ENCODE results near the gene SNCB. TPM values are rescaled to one million over a fixed set of nuclear protein-coding genes. Genes with fewer than 3 reads are reported as not detected.

SNCB gene
- total and polyA plus RNA-seq, 2 donors from 2014 or later: not detected

DNA sequence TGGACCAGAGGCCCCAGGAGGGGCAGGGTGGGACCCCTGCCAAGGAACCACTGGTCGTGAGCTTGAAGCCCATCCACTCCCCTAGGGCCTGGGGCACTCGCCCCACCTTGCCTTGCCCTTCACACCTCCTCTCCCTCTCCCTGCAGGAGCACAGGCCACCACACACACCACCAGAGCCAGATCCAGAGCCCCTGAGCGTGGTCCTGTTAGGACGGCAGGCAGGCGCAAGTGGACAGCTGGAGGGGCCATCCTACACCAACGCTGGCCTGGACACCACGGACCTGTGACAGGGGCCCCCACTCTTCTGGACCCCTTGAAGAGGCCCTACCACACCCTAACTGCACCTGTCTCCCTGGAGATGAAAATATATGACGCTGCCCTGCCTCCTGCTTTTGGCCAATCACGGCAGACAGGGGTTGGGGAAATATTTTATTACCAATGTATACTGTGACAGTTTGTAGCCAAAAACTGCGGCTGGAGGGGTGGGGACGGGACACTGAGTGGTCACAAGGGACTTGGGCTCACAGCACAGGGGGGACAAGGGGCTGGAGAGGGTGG, 34.9 kb downstream of the SNCB start:
- intact Hi-C loops (cut with DNase I): no loop called here
- Histone ChIP-seq H3K9me3 (ENCODE audit: control insufficient read depth in 2 of 3, insufficient read depth in 1 of 3, low read length in 3 of 3) (peaks cover 0 to 3% (median 0%) of the 10 kb centered on the region in 3 donors), H3K9ac (ENCODE audit: low read length in 3 of 3) (no peak overlapping the region), H3K4me1 (ENCODE audit: control insufficient read depth in 2 of 3, insufficient read depth in 2 of 3, low read depth in 1 of 3, low read length in 3 of 3) (peaks cover 0 to 4% (median 0%) of the 10 kb centered on the region in 3 donors), H3K27me3 (ENCODE audit: control insufficient read depth, insufficient read depth, low read length) (no peaks in the 10 kb centered on the region), H3K4me3 (ENCODE audit: low read length in 3 of 3) (no peak overlapping the region), H3K27ac (ENCODE audit: low read depth in 2 of 2, low read length in 2 of 2) (no peak overlapping the region), H3K36me3 (ENCODE audit: control insufficient read depth in 2 of 3, insufficient read depth in 3 of 3, low read length in 3 of 3) (no peaks in the 10 kb centered on the region)
- FAIRE-seq (no peak), DNase-seq (no peak)
- TF ChIP-seq, protein P1, sequence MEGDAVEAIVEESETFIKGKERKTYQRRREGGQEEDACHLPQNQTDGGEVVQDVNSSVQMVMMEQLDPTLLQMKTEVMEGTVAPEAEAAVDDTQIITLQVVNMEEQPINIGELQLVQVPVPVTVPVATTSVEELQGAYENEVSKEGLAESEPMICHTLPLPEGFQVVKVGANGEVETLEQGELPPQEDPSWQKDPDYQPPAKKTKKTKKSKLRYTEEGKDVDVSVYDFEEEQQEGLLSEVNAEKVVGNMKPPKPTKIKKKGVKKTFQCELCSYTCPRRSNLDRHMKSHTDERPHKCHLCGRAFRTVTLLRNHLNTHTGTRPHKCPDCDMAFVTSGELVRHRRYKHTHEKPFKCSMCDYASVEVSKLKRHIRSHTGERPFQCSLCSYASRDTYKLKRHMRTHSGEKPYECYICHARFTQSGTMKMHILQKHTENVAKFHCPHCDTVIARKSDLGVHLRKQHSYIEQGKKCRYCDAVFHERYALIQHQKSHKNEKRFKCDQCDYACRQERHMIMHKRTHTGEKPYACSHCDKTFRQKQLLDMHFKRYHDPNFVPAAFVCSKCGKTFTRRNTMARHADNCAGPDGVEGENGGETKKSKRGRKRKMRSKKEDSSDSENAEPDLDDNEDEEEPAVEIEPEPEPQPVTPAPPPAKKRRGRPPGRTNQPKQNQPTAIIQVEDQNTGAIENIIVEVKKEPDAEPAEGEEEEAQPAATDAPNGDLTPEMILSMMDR (IDR thresholded peaks at IDR 0.05; ENCODE audit: borderline replicate concordance, extremely low read depth, insufficient read depth): no peak

DNA sequence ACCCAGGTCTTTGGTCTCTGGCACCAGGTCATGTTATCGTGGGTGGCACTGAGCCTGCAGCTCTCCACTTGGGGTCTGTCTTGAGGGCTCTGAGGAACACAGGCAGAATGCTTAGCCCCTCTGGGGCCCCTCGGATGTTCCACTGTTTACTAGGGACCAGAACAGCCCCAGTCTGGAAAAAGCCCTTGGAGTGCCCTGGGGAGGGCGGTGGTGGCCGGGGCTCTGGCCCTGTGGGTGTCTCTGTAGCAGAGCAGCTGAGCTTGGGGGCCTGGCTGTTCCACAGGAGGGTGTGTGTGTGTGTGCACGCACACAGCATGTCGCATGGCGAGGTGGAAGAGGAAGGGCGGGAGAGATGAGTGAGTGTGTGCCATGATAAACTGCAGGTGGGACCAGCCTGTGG, 35.8 kb downstream of the SNCB start:
- TF ChIP-seq, protein P1 (IDR thresholded peaks at IDR 0.05; ENCODE audit: borderline replicate concordance, extremely low read depth, insufficient read depth): no peak
- FAIRE-seq: no peak
- intact Hi-C loops (cut with DNase I): no loop called here

DNA sequence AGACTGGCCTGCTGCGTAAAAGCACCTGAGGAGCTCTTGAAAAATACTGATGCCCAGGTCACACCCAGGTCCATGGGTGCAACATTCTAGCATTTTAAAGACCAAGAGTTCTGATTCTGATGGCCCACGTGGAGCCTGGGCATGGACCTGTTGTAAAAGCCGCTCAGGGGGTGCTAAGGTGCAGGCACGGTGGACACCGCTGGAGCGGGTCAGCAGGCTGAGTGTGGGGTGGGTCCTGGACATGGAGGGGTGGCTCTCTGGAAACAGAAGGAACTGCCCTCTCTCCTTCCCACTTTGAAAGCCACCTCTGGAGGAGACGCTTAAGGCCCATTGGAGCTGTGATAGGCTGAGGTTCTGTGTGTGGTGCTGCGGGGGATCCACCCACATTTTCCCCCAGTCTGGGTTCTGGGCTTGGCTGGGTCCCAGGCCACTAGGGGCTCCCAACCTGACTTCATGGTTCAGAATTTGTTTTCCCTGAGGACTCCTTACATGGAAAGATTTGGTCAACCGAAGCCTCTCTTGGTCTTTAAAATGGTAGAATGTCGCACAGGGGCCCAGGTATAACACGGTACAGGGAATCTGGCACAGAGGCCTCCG, 37.0 kb downstream of the SNCB start:
- Histone ChIP-seq H3K36me3 (ENCODE audit: control insufficient read depth in 2 of 3, insufficient read depth in 3 of 3, low read length in 3 of 3) (no peaks in the 10 kb centered on the region), H3K4me1 (ENCODE audit: control insufficient read depth in 2 of 3, insufficient read depth in 2 of 3, low read depth in 1 of 3, low read length in 3 of 3) (peaks cover 0 to 4% (median 0%) of the 10 kb centered on the region in 3 donors), H3K4me3 (ENCODE audit: low read length in 3 of 3) (no peak overlapping the region), H3K9me3 (ENCODE audit: control insufficient read depth in 2 of 3, insufficient read depth in 1 of 3, low read length in 3 of 3) (peaks cover 0 to 3% (median 0%) of the 10 kb centered on the region in 3 donors), H3K27me3 (ENCODE audit: control insufficient read depth, insufficient read depth, low read length) (no peaks in the 10 kb centered on the region), H3K27ac (ENCODE audit: low read depth in 2 of 2, low read length in 2 of 2) (no peak overlapping the region), H3K9ac (ENCODE audit: low read length in 3 of 3) (no peak overlapping the region)
- DNase-seq: no peak
- TF ChIP-seq, protein P1 (IDR thresholded peaks at IDR 0.05; ENCODE audit: borderline replicate concordance, extremely low read depth, insufficient read depth): no peak
- intact Hi-C loops (cut with DNase I): no loop called here
- FAIRE-seq: no peak

More for the DNA sequence above, 35.8 kb downstream of the SNCB start:
- Histone ChIP-seq H3K9me3 (ENCODE audit: control insufficient read depth in 2 of 3, insufficient read depth in 1 of 3, low read length in 3 of 3) (peaks cover 0 to 3% (median 0%) of the 10 kb centered on the region in 3 donors), H3K27me3 (ENCODE audit: control insufficient read depth, insufficient read depth, low read length) (no peaks in the 10 kb centered on the region), H3K9ac (ENCODE audit: low read length in 3 of 3) (no peak overlapping the region), H3K27ac (ENCODE audit: low read depth in 2 of 2, low read length in 2 of 2) (no peak overlapping the region), H3K4me1 (ENCODE audit: control insufficient read depth in 2 of 3, insufficient read depth in 2 of 3, low read depth in 1 of 3, low read length in 3 of 3) (peaks cover 0 to 4% (median 0%) of the 10 kb centered on the region in 3 donors), H3K4me3 (ENCODE audit: low read length in 3 of 3) (no peak overlapping the region), H3K36me3 (ENCODE audit: control insufficient read depth in 2 of 3, insufficient read depth in 3 of 3, low read length in 3 of 3) (no peaks in the 10 kb centered on the region)
- no peak for DNase-seq

Measured in kidney (tissue), 14 donors.